ENCODE results near the gene ZCCHC14.

Gene ZCCHC14

DNA sequence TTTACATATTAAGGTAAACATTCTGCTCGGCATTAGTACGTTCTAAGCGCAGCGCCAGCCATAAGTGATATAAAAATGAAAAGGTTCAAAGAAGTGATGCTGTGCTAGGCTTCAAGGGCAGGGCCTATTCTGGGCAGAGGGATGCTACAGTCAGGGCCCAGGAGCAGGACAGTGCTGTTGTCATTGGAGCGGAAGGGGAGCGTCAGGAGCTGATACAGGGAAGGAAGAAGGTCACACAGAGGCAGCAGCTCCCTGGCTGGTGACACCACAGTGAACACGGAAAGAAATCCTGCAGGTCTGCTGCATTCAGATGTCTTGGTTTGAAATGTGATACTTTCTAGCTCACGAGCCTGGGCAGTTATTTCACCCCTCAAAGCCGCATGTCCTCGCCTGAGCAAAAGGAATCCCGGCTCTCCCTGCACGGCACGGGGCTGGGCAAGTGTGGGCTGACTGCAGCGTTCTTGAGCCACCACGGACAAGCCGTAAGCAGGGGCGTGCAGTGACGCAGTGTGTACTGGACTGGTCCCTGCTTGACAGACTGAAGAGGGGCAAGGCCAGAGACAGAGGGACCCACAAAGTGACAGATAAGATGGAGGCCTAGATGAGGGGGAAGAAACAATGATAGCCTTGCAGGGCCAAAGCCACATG lies 41.1 kb downstream of the ZCCHC14 start:
- DNase-seq: no peak

GRCh38 chr16:87448866-87449265 lies 44.0 kb downstream of the ZCCHC14 start:
- DNase-seq: no peak

DNA sequence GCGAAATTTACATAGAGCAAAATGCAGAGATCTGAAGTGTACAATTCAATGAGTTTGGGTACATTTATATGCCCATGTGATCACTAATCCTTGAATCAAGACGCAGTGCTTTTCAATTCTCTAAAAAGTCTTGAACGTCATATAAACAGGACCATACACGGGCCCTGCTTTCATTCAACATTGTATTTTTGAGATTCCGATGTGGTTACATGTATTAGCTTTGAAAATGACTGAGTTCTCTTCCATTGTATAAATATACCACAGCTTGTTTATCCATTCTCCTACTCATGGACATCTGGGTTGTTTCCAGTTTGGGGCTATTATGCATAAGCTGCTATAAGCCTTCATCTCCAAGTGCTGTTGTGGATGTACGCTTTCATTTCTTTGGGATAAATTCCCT lies 45.5 kb downstream of the ZCCHC14 start:
- no peak for DNase-seq

DNA sequence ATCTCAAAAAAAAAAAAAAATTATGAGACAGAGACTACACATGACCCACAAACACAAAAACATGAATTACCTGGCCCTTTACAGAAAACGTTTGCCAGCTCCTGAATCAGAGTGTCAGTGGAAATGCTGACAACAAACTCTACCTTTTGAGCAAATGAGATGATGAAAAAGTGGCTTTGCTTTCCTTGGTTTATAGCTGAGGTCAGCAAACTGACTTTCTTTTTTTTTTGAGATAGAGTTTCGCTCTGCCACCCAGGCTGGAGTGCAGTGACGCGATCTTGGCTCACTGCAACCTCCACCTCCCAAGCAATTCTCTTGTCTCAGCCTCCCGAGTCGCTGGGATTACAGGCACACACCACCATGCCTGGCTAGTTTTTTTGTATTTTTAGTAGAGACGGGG lies 46.3 kb downstream of the ZCCHC14 start:
- DNase-seq: no peak

DNA sequence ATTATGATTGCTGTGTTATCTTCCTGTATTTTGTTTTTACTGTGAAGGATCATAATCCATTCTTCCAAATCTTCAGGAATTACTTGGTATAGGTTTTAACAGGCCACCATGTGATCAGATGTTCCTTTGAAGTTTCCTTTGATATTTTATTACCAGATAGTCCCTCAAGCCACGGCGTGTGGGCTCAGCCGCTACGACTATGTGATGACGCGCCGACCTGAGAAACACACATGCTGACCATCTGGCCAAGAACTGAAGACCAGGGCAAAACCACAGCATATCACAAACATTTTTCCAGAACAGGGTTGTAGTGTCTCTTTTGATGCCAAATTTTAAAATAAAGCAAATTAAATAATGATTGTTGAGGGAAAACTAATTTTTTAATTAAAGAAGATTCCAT lies 47.3 kb downstream of the ZCCHC14 start:
- no peak for DNase-seq

DNA sequence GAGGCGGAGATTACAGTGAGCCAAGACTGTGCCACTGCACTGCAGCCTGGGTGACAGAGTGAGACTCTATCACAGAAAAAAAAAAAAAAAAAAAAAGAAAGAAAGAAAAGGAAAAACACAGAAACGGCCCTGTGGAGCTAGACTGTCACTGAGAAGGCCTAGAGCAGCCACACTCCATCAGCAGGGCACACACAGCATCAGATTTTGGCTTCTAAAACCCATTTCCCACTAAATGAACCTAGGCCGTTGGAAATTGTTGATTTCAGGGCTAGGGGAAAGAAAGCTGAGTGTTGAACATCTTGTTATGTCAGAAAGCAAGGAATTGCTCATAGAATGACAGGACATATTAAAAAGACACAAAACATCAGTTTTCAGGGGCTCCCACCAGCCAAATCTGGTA lies 48.9 kb downstream of the ZCCHC14 start:
- no peak for DNase-seq

DNA sequence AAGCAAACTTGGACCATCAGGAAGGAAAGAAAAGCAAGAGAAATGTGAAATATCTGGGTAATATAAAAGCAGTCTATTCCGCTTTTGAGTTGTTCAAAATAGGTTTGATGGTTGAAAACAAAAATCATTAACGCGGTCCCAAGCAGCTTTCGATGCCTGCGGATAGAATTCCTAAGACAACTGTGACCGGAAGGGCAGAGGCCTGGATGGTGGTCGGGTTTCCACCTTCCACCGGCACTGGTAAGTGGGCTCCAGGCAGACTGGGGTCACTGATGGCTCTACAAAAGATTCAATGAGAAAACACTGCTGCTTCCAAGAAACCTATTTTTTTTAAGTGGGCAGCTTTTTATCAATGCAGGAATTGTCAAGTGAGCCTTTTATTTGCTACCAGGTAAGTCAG lies 49.8 kb downstream of the ZCCHC14 start:
- no peak for DNase-seq

DNA sequence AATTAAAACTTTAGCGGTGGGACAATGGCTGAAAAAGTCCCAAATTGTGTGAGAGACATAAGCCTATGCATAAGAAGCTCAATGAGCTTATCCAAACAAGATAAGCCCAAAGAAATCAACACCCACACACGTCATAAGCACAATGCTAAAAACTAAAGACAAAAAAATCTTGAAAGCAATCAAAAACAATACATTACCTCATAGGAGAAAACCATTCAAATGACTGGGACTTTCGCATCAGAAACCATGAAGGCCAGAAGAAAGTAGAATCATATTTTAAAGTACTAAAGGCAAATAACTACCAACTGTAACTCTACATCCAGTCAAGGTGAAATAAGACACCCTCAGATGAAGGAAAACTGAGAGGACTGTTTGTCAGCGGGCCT lies 50.2 kb downstream of the ZCCHC14 start:
- no peak for DNase-seq

GRCh38 chr16:87441886-87442580 lies 50.8 kb downstream of the ZCCHC14 start:
- DNase-seq: no peak

- DNase-seq: no peak
Measured at GRCh38 chr16:87439926-87440325, 52.9 kb downstream of the ZCCHC14 start.

DNA sequence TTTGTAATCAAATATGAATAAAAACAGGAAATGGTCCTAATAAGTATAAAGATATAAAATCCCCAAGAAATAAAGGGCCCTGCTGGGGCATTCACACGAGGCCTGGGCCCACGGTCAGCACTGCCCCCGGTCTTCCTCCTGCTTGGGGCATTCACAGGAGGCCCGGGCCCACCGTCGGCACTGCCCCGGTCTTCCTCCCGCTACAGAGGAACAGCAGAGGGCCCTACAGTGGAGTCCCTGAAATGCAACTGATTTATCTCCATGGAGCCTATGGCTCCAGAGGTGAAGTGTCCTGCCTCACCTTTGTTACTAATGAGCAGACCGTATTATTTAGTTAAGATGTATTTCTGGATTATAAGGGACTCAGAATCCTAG lies 54.2 kb downstream of the ZCCHC14 start:
- no peak for DNase-seq

- DNase-seq: no peak
Measured at GRCh38 chr16:87437911-87438610, 54.8 kb downstream of the ZCCHC14 start.

GRCh38 chr16:87437327-87437726 lies 55.5 kb downstream of the ZCCHC14 start:
- no peak for DNase-seq

GRCh38 chr16:87436225-87437172 lies 56.3 kb downstream of the ZCCHC14 start:
- DNase-seq: peak; percentile 31

GRCh38 chr16:87435372-87436224 lies 57.2 kb downstream of the ZCCHC14 start:
- DNase-seq: no peak

DNA sequence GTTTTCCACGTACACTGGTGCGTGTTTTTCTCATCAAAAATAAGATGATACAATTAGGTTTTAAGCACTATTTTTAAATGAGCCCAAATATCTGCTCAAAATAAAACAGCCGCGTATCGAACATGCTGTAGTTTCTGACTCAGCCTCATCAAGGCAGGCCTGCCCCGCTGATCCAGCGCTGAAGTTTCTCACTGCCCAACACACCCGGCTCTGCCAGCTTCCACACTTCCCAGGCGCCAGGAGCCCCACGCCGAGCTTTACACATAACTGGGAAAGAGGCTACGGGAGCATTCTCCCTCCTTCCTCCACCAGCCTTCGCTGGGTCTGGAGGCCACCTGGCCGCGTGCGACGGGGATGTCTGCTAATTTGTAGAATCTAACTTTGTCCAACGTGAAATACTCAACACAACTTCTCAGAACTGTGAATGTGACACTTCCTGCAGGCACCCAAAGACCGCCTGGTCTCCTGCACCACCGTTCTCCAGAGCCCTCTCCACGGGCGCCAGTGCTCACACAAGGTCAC lies 58.6 kb downstream of the ZCCHC14 start:
- DNase-seq: no peak

DNA sequence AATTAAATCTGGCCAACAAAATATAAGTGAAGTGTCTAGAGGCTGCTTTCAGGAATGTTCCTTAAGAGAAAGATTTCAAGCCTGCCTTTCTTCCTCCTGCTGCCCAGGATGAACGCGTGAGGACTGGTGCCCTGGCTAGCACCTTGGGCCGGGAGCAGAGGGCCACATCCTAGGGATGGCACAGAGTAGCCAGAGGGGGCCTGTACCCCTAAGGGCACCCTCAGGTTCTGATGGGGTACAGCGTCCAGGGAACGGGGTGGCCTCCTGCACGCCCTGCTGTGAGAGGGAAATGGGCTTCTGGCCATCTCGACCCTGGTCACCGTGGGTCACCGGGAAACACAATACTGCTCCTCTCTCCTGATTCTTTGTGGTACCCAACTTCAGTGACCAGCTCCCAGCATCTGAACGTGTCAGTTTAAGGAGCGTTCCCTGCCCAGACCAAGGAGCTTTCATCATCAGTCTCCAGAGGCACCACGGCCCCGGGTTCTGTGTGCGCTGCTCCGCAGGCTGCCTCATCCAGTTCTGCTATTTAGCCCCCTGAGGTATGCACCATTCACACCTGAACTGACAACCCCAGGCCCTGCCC lies 60.4 kb downstream of the ZCCHC14 start:
- DNase-seq: no peak

DNA sequence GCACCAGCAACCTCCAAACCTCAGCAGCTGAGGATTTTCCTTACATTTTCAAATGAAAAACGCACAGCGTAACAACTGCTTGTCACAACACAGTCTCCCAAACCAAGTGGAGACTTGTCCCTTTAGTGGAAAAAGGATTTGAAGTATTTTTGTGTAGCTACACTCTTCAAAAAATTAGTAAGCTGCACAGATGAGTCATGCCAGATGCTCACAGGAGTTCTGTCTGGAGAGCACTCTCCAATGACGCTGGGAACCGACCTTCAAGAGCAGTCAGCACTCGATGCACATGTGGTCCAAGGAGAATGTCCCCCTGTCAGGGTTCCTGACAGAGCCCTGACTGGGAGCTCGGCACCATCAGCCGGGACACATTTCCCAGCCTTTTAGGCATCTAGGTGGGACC lies 60.9 kb downstream of the ZCCHC14 start:
- no peak for DNase-seq

DNA sequence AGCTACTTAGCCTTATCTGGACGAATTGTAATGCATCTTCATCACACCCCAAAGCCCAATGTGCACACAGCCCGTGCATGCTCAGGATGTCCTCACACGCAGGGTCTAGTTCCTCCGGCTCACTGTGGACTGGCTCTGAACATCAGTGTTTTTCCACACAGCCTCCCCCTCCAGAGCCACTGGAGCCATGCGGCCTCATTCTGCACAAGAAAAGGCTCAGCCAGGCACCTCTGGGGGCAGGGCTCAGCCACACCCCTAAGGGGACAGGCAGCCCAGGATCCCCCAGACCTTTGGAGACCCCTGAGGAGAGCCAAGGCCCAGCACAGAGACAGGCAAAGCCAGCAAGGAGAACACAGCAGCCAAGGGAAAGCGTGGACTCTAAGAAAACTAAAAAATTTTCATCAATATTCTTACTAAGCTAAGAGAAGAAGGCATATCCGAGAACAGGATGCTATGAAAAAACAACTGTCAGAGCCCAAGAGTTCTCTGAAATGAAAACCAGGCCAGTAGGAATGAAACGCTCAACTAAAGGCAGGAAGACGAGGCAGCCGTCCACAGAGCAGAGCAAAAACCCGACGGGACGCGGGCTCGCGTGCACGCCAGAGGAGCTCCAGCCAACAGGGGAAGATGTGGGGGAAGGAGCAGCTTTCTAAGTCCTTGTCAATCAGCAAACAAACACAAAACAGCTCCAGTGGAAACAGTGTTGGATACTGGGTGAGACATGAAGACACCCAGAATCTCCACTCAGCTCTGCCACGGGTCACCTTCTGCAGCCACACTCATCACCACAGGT lies 66.2 kb downstream of the ZCCHC14 start:
- no peak for DNase-seq

GRCh38 chr16:87425941-87426340 lies 66.9 kb downstream of the ZCCHC14 start:
- DNase-seq: no peak

DNA sequence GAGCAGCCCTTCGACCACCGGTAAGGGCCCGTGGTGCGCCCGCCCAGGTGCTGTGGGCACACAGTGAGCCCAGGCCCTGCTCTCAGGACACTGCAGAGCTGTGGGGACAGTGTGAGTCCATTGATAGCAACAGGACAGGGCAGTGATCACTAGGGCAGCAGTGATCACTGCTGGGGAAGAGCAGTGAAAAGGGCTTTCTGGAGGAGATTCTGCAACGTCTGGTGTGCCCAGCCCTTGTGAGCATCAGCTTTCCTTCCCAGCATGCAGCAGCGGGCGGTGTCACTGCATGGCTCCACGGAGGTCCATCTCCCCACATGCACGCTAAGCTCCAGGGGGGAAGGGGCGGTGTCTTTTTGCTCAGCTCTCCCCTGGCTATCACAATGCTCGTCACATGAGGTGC lies 68.6 kb downstream of the ZCCHC14 start:
- no peak for DNase-seq

All from eye (tissue), 1 donor.